ENCODE data around the gene THSD7A.

The THSD7A gene

DNA sequence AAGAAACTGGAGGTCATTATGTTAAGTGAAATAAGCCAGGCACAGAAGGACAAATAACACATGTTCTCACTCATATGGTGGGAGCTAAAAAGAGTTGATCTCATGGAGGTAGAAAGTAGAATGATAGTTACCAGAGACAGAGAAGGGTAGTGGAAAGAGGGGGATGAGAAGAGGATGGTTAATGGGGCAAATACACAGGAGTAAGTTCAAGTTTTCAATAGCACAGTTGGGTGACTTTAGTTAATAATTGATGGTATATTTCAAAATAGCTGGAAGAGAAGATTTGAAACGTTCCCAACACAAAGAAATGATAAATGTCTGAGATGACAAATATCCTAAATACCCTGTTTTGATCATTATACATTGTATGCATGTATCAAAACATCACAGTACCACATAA is 261.8 kb downstream of the THSD7A start:
- H3K27me3 ChIP-seq (replicated peaks; ENCODE audit: control insufficient read depth, insufficient read depth, low read length) = no peaks in the 10 kb centered on the region
- no peak overlapping the region for H3K4me3 ChIP-seq (replicated peaks; ENCODE audit: low read depth, low read length)
- TF ChIP-seq, protein P1, sequence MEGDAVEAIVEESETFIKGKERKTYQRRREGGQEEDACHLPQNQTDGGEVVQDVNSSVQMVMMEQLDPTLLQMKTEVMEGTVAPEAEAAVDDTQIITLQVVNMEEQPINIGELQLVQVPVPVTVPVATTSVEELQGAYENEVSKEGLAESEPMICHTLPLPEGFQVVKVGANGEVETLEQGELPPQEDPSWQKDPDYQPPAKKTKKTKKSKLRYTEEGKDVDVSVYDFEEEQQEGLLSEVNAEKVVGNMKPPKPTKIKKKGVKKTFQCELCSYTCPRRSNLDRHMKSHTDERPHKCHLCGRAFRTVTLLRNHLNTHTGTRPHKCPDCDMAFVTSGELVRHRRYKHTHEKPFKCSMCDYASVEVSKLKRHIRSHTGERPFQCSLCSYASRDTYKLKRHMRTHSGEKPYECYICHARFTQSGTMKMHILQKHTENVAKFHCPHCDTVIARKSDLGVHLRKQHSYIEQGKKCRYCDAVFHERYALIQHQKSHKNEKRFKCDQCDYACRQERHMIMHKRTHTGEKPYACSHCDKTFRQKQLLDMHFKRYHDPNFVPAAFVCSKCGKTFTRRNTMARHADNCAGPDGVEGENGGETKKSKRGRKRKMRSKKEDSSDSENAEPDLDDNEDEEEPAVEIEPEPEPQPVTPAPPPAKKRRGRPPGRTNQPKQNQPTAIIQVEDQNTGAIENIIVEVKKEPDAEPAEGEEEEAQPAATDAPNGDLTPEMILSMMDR (IDR thresholded peaks at IDR 0.05; ENCODE audit: insufficient read depth, low read length, poor library complexity, severe bottlenecking) = no peak
- DNase-seq (ENCODE audit: extremely low read depth, insufficient read length) = no peak
- no peaks in the 10 kb centered on the region for H3K36me3 ChIP-seq (ENCODE audit: control insufficient read depth, insufficient read depth, low read length)

DNA sequence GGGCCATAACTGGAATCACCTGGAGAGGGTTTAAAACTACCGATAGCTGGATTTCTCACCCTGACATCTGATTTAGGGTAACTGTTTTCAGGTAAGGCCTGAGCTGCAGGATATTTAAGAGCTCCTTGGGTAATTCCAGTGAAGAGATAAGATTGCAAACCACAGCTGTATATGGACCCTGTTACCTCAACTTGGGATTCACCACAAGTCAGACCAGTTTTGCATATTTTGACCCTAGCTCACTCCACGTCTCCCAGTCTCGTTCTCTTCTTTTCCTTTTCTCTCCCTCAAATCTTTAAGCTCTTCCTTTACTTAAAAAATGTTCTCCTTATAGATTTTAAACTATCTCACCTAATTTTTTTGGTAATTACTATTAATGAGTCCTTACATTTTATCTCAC is 264.4 kb downstream of the THSD7A start:
- TF ChIP-seq, protein P1 (IDR thresholded peaks at IDR 0.05; ENCODE audit: insufficient read depth, low read length, poor library complexity, severe bottlenecking) = no peak
- Histone ChIP-seq H3K4me3 (replicated peaks; ENCODE audit: low read depth, low read length) (no peak overlapping the region), H3K36me3 (ENCODE audit: control insufficient read depth, insufficient read depth, low read length) (no peaks in the 10 kb centered on the region), H3K27me3 (replicated peaks; ENCODE audit: control insufficient read depth, insufficient read depth, low read length) (no peaks in the 10 kb centered on the region)
- DNase-seq (ENCODE audit: extremely low read depth, insufficient read length) = no peak

DNA sequence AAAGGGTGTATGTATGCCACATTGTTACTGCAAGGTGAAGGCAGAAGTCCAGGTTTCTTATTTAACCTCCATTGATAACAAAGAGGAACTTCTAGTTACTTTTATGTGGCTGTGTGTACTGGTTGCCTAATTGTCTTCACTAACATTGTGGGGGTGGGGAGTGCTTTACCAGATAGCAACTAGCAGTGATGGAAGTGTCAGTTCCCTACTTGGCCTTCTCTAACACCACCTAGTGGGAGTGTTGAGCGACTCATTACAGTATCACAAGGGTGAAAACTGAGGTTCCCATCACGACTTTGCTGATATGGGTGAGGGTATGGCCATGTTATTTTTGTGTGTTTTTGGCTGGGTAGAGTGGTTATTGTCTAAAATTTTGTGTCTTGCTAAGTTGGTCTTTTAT is 274.4 kb downstream of the THSD7A start:
- H3K36me3 ChIP-seq (ENCODE audit: control insufficient read depth, insufficient read depth, low read length) = no peaks in the 10 kb centered on the region
- no peak overlapping the region for H3K4me3 ChIP-seq (replicated peaks; ENCODE audit: low read depth, low read length)
- TF ChIP-seq, protein P1 (IDR thresholded peaks at IDR 0.05; ENCODE audit: insufficient read depth, low read length, poor library complexity, severe bottlenecking) = peak; percentile 49
- DNase-seq (ENCODE audit: extremely low read depth, insufficient read length) = no peak
- H3K27me3 ChIP-seq (replicated peaks; ENCODE audit: control insufficient read depth, insufficient read depth, low read length) = no peaks in the 10 kb centered on the region

DNA sequence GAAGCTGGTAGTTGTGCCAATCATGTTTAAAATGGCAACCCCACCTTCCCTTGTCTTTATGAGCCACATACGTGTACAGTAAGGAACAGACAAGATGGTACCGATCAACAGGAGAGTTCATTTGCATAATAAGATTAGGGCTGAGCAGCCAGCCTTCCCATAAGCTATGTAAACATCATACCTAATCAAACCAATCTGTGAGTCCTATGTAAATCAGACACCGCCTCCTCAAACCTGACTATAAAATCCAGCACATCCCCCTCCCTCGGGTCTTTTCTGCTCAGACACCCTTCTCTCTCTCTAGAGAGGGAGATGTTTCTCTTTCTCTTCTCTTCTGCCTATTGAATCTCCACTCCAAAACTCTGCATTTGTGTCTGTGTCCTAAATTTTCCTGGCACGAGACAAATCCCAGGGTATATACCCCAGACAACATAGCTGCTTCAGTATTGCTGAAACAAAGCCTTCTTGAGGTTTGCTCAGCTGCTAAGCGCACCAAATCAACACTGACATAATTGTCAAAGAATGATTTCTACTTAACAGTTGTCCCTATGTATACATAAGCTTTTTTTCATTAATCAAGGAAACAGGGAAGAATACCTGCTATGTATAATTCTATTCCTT is 279.2 kb downstream of the THSD7A start:
- TF ChIP-seq, protein P1 (IDR thresholded peaks at IDR 0.05; ENCODE audit: insufficient read depth, low read length, poor library complexity, severe bottlenecking) = no peak
- no peak for DNase-seq (ENCODE audit: extremely low read depth, insufficient read length)
- Histone ChIP-seq H3K36me3 (ENCODE audit: control insufficient read depth, insufficient read depth, low read length) (no peaks in the 10 kb centered on the region), H3K4me3 (replicated peaks; ENCODE audit: low read depth, low read length) (no peak overlapping the region), H3K27me3 (replicated peaks; ENCODE audit: control insufficient read depth, insufficient read depth, low read length) (no peaks in the 10 kb centered on the region)

DNA sequence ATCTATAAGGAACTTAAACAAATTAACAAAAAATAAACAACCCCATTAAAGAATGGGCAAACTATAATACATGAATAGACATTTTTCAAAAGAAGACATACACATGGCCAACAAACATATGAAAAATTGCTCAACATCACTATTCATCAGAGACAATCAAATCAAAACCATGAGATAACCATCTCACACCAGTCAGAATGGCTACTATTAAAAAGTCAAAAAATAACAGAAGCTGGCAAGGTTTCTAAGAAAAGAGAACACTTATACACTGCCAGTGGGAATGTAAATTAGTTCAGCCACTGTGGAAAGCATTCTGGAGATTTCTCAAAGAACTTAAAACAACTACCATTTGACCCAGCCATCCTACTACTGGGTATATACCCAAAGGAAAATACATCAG is 280.5 kb downstream of the THSD7A start:
- DNase-seq (ENCODE audit: extremely low read depth, insufficient read length) = no peak
- Histone ChIP-seq H3K36me3 (ENCODE audit: control insufficient read depth, insufficient read depth, low read length) (no peaks in the 10 kb centered on the region), H3K27me3 (replicated peaks; ENCODE audit: control insufficient read depth, insufficient read depth, low read length) (no peaks in the 10 kb centered on the region), H3K4me3 (replicated peaks; ENCODE audit: low read depth, low read length) (no peak overlapping the region)
- TF ChIP-seq, protein P1 (IDR thresholded peaks at IDR 0.05; ENCODE audit: insufficient read depth, low read length, poor library complexity, severe bottlenecking) = no peak

DNA sequence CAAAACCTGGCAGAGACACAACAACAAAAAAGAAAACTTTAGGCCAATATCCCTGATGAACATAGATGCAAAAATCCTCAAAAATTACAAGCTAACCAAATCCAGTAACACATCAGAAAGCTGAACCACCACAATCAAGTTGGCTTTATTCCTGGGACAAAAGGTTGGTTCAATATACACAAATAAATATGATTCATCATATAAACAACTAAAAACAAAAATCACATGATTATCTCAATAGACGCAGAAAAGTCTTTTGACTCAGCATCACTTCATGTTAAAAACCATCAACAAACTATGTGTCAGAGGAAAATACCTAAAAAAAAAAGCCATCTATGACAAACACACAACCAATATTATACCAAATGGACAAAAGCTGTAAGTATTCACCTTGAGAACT is 283.5 kb downstream of the THSD7A start:
- Histone ChIP-seq H3K4me3 (replicated peaks; ENCODE audit: low read depth, low read length) (no peak overlapping the region), H3K27me3 (replicated peaks; ENCODE audit: control insufficient read depth, insufficient read depth, low read length) (no peaks in the 10 kb centered on the region), H3K36me3 (ENCODE audit: control insufficient read depth, insufficient read depth, low read length) (no peaks in the 10 kb centered on the region)
- TF ChIP-seq, protein P1 (IDR thresholded peaks at IDR 0.05; ENCODE audit: insufficient read depth, low read length, poor library complexity, severe bottlenecking) = no peak
- no peak for DNase-seq (ENCODE audit: extremely low read depth, insufficient read length)

Measured in GM06990 (cell line).